ENCODE data around the gene ZBTB47.
A peak's percentile ranks its signal among the peaks of the same experiment; 100 is the strongest.

ZBTB47 gene

GRCh38 chr3:42612928-42613327, 40.6 kb upstream of the ZBTB47 start:
- H3K36me3 ChIP-seq (replicated peaks) = peaks cover 12% of the 10 kb centered on the region
- DNase-seq = no peak
- no peak for TF ChIP-seq CTCF (IDR thresholded peaks at IDR 0.05; ENCODE audit: low read depth, low read length, missing control alignments)
- H3K27me3 ChIP-seq (replicated peaks) = no peaks in the 10 kb centered on the region
- in situ Hi-C loops (cut with HindIII; ENCODE audit: low pct_ligation_motif_present, low sequenced_read_pairs) = no loop called here
- H3K27ac ChIP-seq = no peak overlapping the region
- no peak overlapping the region for H3K4me3 ChIP-seq (ENCODE audit: low read depth, low read length)

GRCh38 chr3:42613462-42613861, 40.0 kb upstream of the ZBTB47 start:
- Histone ChIP-seq H3K27me3 (replicated peaks) (no peaks in the 10 kb centered on the region), H3K36me3 (replicated peaks) (peaks cover 10% of the 10 kb centered on the region), H3K4me3 (ENCODE audit: low read depth, low read length) (no peak overlapping the region), H3K27ac (no peak overlapping the region)
- in situ Hi-C loops (cut with HindIII; ENCODE audit: low pct_ligation_motif_present, low sequenced_read_pairs) = no loop called here
- TF ChIP-seq CTCF (IDR thresholded peaks at IDR 0.05; ENCODE audit: low read depth, low read length, missing control alignments) = peak; percentile 43
- DNase-seq = no peak

- H3K27me3 ChIP-seq (replicated peaks) = no peaks in the 10 kb centered on the region
- no peak for TF ChIP-seq CTCF (IDR thresholded peaks at IDR 0.05; ENCODE audit: low read depth, low read length, missing control alignments)
- no peak overlapping the region for H3K4me3 ChIP-seq (ENCODE audit: low read depth, low read length)
- H3K36me3 ChIP-seq (replicated peaks) = peaks cover 58% of the 10 kb centered on the region
- no peak overlapping the region for H3K27ac ChIP-seq
- DNase-seq = no peak
- in situ Hi-C loops (cut with HindIII; ENCODE audit: low pct_ligation_motif_present, low sequenced_read_pairs) = no loop called here
Observed at GRCh38 chr3:42631620-42632019, 21.9 kb upstream of the ZBTB47 start.

- no peak for TF ChIP-seq CTCF (IDR thresholded peaks at IDR 0.05; ENCODE audit: low read depth, low read length, missing control alignments)
- Histone ChIP-seq H3K36me3 (replicated peaks) (peaks cover 64% of the 10 kb centered on the region), H3K27ac (no peak overlapping the region), H3K27me3 (replicated peaks) (no peaks in the 10 kb centered on the region), H3K4me3 (ENCODE audit: low read depth, low read length) (no peak overlapping the region)
- in situ Hi-C loops (cut with HindIII; ENCODE audit: low pct_ligation_motif_present, low sequenced_read_pairs) = no loop called here
- no peak for DNase-seq
Observed at GRCh38 chr3:42632146-42632545, 21.4 kb upstream of the ZBTB47 start.

GRCh38 chr3:42633544-42633943, 20.0 kb upstream of the ZBTB47 start:
- no peak for DNase-seq
- no peak overlapping the region for H3K4me3 ChIP-seq (ENCODE audit: low read depth, low read length)
- in situ Hi-C loops (cut with HindIII; ENCODE audit: low pct_ligation_motif_present, low sequenced_read_pairs) = no loop called here
- no peak for TF ChIP-seq CTCF (IDR thresholded peaks at IDR 0.05; ENCODE audit: low read depth, low read length, missing control alignments)
- H3K36me3 ChIP-seq (replicated peaks) = peaks cover 75% of the 10 kb centered on the region
- H3K27me3 ChIP-seq (replicated peaks) = no peaks in the 10 kb centered on the region
- H3K27ac ChIP-seq = no peak overlapping the region

GRCh38 chr3:42635111-42635510, 18.4 kb upstream of the ZBTB47 start:
- H3K27ac ChIP-seq = no peak overlapping the region
- no peak for DNase-seq

More at GRCh38 chr3:42635111-42635510, 18.4 kb upstream of the ZBTB47 start:
- peaks cover 87% of the 10 kb centered on the region for H3K36me3 ChIP-seq (replicated peaks)
- in situ Hi-C loops (cut with HindIII; ENCODE audit: low pct_ligation_motif_present, low sequenced_read_pairs) = no loop called here
- no peaks in the 10 kb centered on the region for H3K27me3 ChIP-seq (replicated peaks)
- H3K4me3 ChIP-seq (ENCODE audit: low read depth, low read length) = no peak overlapping the region
- TF ChIP-seq CTCF (IDR thresholded peaks at IDR 0.05; ENCODE audit: low read depth, low read length, missing control alignments) = peak; percentile 7
